ENCODE results near the gene CDC40.

DNA sequence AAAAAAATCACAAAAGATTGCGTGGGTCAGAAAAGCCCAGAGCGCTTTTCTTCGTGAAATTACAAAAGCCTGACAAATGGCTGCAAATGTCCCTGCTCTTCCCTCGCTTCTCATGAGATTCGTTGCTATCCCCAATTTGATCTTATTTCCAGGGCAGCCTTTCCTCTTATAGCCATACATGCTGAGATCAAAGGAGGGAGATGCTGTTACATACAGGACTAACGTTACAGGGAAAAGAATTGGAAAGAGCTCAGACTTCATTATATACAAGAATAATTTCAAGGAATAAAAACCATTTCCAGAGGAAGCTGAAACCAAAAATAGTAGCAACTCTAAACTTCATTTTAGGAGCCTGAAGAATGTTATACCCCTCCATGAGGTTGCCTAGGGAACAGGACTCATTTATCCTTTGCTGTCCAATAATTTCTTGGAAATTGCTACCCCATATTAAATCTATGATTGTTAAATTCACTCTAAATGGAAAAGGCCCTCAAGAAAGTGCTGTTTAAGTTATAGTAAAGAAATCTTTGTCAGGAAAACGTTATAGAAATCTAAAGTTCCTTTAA is 97.0 kb downstream of the CDC40 start:
- TF ChIP-seq, protein P1, sequence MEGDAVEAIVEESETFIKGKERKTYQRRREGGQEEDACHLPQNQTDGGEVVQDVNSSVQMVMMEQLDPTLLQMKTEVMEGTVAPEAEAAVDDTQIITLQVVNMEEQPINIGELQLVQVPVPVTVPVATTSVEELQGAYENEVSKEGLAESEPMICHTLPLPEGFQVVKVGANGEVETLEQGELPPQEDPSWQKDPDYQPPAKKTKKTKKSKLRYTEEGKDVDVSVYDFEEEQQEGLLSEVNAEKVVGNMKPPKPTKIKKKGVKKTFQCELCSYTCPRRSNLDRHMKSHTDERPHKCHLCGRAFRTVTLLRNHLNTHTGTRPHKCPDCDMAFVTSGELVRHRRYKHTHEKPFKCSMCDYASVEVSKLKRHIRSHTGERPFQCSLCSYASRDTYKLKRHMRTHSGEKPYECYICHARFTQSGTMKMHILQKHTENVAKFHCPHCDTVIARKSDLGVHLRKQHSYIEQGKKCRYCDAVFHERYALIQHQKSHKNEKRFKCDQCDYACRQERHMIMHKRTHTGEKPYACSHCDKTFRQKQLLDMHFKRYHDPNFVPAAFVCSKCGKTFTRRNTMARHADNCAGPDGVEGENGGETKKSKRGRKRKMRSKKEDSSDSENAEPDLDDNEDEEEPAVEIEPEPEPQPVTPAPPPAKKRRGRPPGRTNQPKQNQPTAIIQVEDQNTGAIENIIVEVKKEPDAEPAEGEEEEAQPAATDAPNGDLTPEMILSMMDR (IDR thresholded peaks at IDR 0.05): no peak
- TF ChIP-seq POLR2A (IDR thresholded peaks at IDR 0.05) (no peak), EP300 (IDR thresholded peaks at IDR 0.05) (no peak)

All from tibial nerve (tissue), 4 donors.